HG03457 (cell line): ENCODE results near the gene ZNF579.
"Not testable (repeated sequence)": the region's sequence is repeated elsewhere in the genome, so short reads cannot be mapped to it uniquely, and the experiment has no call there.

Experiments
- ATAC-seq: cut with Tn5 transposase; IDR thresholded peaks from one replicate; pipeline ENCODE4 v1.9.1; 2021; ENCODE audit warnings: moderate number of reproducible peaks; ENCODE audit not compliant: unreplicated experiment

The ZNF579 gene

GRCh38 chr19:55573929-55574328 lies 6.7 kb downstream of the ZNF579 start:
- ATAC-seq = not testable (repeated sequence)

GRCh38 chr19:55569477-55569876 lies 11.2 kb downstream of the ZNF579 start:
- not testable (repeated sequence) for ATAC-seq

GRCh38 chr19:55567708-55568328 lies 12.8 kb downstream of the ZNF579 start:
- no peak for ATAC-seq

- ATAC-seq = no peak
Observed at GRCh38 chr19:55566823-55567222, 13.8 kb downstream of the ZNF579 start.

- ATAC-seq = no peak
Observed at GRCh38 chr19:55563261-55563690, 17.4 kb downstream of the ZNF579 start.

- ATAC-seq = no peak
Observed at GRCh38 chr19:55559684-55560083, 21.0 kb downstream of the ZNF579 start.

- no peak for ATAC-seq
Observed at GRCh38 chr19:55554741-55555152, 25.9 kb downstream of the ZNF579 start.

GRCh38 chr19:55554302-55554701 lies 26.3 kb downstream of the ZNF579 start:
- no peak for ATAC-seq

- no peak for ATAC-seq
Observed at GRCh38 chr19:55553217-55554182, 27.1 kb downstream of the ZNF579 start.

GRCh38 chr19:55552620-55553019 lies 28.0 kb downstream of the ZNF579 start:
- no peak for ATAC-seq

- ATAC-seq = no peak
Observed at GRCh38 chr19:55552206-55552605, 28.4 kb downstream of the ZNF579 start.

- no peak for ATAC-seq
Observed at GRCh38 chr19:55550321-55550650, 30.4 kb downstream of the ZNF579 start.

- no peak for ATAC-seq
Observed at GRCh38 chr19:55549500-55550320, 30.9 kb downstream of the ZNF579 start.

GRCh38 chr19:55546822-55547614 lies 33.6 kb downstream of the ZNF579 start:
- no peak for ATAC-seq

GRCh38 chr19:55546011-55546410 lies 34.6 kb downstream of the ZNF579 start:
- no peak for ATAC-seq

- no peak for ATAC-seq
Observed at GRCh38 chr19:55545443-55545842, 35.2 kb downstream of the ZNF579 start, which contains the start of gene SBK3. TSS of gene SBK3 (minus strand) at chr19:55545543. CDS start at chr19:55545543, 0 bp downstream.

- ATAC-seq = no peak
Observed at GRCh38 chr19:55544776-55545439, 35.7 kb downstream of the ZNF579 start.

- ATAC-seq = no peak
Observed at GRCh38 chr19:55544014-55544413, 36.6 kb downstream of the ZNF579 start.

GRCh38 chr19:55543567-55543966 lies 37.1 kb downstream of the ZNF579 start:
- no peak for ATAC-seq
